Ascending aorta (tissue), 2 donors: ENCODE data around the gene PIGN. TPM values are rescaled to one million over a fixed set of nuclear protein-coding genes. Genes with fewer than 3 reads are reported as not detected.

Experiments
- DNase-seq, 2 donors: peaks; one replicate each; pipeline ENCODE4 v3.0.0-alpha.2; 2019; ENCODE audit warnings: low spot score in 2 of 2
- H3K27ac ChIP-seq, 2 donors: fragments of 200-600 bp; sonication (generic); one replicate each; pipeline ENCODE4 v1.5.1; 2016 to 2017; ENCODE audit warnings: mild to moderate bottlenecking in 1 of 2
- H3K27me3 ChIP-seq: fragments of 200-600 bp; sonication (generic); one replicate; pipeline ENCODE4 v1.5.1; 2017
- H3K36me3 ChIP-seq, 2 donors: fragments of 200-600 bp; sonication (generic); one replicate each; pipeline ENCODE4 v1.5.1; 2016
- H3K4me1 ChIP-seq, 2 donors: fragments of 200-600 bp; sonication (generic); one replicate each; pipeline ENCODE4 v1.5.1; 2016 to 2017; ENCODE audit warnings: mild to moderate bottlenecking in 1 of 2
- H3K4me3 ChIP-seq, 2 donors: fragments of 200-600 bp; sonication (generic); one replicate each; pipeline ENCODE4 v1.5.1; 2016 to 2017; ENCODE audit warnings: mild to moderate bottlenecking in 1 of 2
- H3K9me3 ChIP-seq, 2 donors: fragments of 200-600 bp; sonication (generic); one replicate each; pipeline ENCODE4 v1.5.1; 2016
- CTCF ChIP-seq, 3 experiments: fragments of 200-600 bp in 2 of 3; fragments of 450-650 bp in 1 of 3; sonication (generic) in 2 of 3; IDR thresholded peaks; one replicate each; pipeline ENCODE4 v1.5.1; 2016 to 2019; ENCODE audit warnings: antibody characterized with exemption in 3 of 3, mild to moderate bottlenecking in 1 of 3, moderate library complexity in 1 of 3
- intact Hi-C: fragments of 100-400 bp; cut with DNase I; formaldehyde crosslinking; loops from one replicate; pipeline ENCODE4 v1.15.1; 2023
- total RNA-seq: library from RNA; depleted of rRNA; stranded (reverse); fragments of >200 nt; gene quantifications from one replicate; pipeline ENCODE4 v1.1.0, GENCODE V29; 2016

The PIGN gene
- total RNA-seq, 1 donor from 2014 or later, result 12.8 TPM

- no peak overlapping the region for H3K27ac ChIP-seq
- no peak overlapping the region for H3K4me3 ChIP-seq
- no peaks in the 10 kb centered on the region for H3K27me3 ChIP-seq
- no peak for TF ChIP-seq CTCF (IDR thresholded peaks at IDR 0.05)
- no peaks in the 10 kb centered on the region for H3K9me3 ChIP-seq
- intact Hi-C loops, result no loop called here
- no peaks in the 10 kb centered on the region for H3K4me1 ChIP-seq
- DNase-seq, result no peak
- H3K36me3 ChIP-seq, result no peaks in the 10 kb centered on the region
Observed at GRCh38 chr18:62030091-62030985, 156.5 kb downstream of the PIGN start.

- Histone ChIP-seq H3K4me1 (no peaks in the 10 kb centered on the region), H3K36me3 (no peaks in the 10 kb centered on the region), H3K27ac (no peak overlapping the region), H3K9me3 (no peaks in the 10 kb centered on the region), H3K4me3 (no peak overlapping the region), H3K27me3 (no peaks in the 10 kb centered on the region)
- intact Hi-C loops, result no loop called here
- DNase-seq, result no peak
- no peak for TF ChIP-seq CTCF (IDR thresholded peaks at IDR 0.05)
Observed at GRCh38 chr18:62028715-62029114, 158.1 kb downstream of the PIGN start.

GRCh38 chr18:62027914-62028520, 158.8 kb downstream of the PIGN start:
- DNase-seq, result no peak
- Histone ChIP-seq H3K27me3 (no peaks in the 10 kb centered on the region), H3K27ac (no peak overlapping the region), H3K4me1 (no peaks in the 10 kb centered on the region), H3K9me3 (no peaks in the 10 kb centered on the region), H3K36me3 (no peaks in the 10 kb centered on the region), H3K4me3 (no peak overlapping the region)
- no peak for TF ChIP-seq CTCF (IDR thresholded peaks at IDR 0.05)
- intact Hi-C loops, result no loop called here

GRCh38 chr18:62026586-62026985, 160.3 kb downstream of the PIGN start:
- DNase-seq, result no peak
- no peaks in the 10 kb centered on the region for H3K27me3 ChIP-seq
- H3K4me1 ChIP-seq, result no peaks in the 10 kb centered on the region
- no peak overlapping the region for H3K27ac ChIP-seq
- no peak overlapping the region for H3K4me3 ChIP-seq
- H3K9me3 ChIP-seq, result no peaks in the 10 kb centered on the region
- no peak for TF ChIP-seq CTCF (IDR thresholded peaks at IDR 0.05)
- H3K36me3 ChIP-seq, result no peaks in the 10 kb centered on the region
- intact Hi-C loops, result no loop called here

GRCh38 chr18:62024983-62025382, 161.9 kb downstream of the PIGN start:
- no peaks in the 10 kb centered on the region for H3K4me1 ChIP-seq
- DNase-seq, result no peak
- H3K36me3 ChIP-seq, result no peaks in the 10 kb centered on the region
- TF ChIP-seq CTCF (IDR thresholded peaks at IDR 0.05), result no peak
- intact Hi-C loops, result no loop called here
- no peaks in the 10 kb centered on the region for H3K9me3 ChIP-seq
- no peak overlapping the region for H3K4me3 ChIP-seq
- no peaks in the 10 kb centered on the region for H3K27me3 ChIP-seq
- no peak overlapping the region for H3K27ac ChIP-seq
